ENCODE results near the gene SPINK5.
"Not testable (repeated sequence)": the region's sequence is repeated elsewhere in the genome, so short reads cannot be mapped to it uniquely, and the experiment has no call there.

The SPINK5 gene

DNA sequence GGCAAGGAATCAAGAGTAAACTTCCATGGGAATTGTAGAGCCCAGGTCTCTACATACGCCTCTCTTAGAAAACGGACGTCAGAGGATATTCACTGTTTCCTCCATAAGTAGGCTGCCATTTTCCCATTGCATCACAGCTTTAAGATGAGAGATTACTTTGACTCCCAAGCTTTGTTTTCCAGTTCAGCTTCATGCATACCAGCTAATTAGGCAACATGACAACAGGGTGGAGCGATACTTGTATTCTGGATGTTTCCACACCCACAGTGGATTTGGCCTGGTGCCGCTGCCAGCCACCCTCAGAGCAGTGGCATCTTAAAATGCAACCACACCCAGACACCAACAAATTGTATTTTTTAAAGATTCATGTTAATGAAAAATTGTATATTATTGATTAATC lies 20.9 kb upstream of the SPINK5 start:
- no peak overlapping the region for H3K4me3 ChIP-seq (ENCODE audit: low read length)
- no peaks in the 10 kb centered on the region for H3K79me2 ChIP-seq (ENCODE audit: low read length)
- H3K4me2 ChIP-seq (ENCODE audit: low read length), result no peak overlapping the region
- H2AFZ ChIP-seq (ENCODE audit: low read depth, low read length), result no peak overlapping the region
- H3K9ac ChIP-seq (ENCODE audit: low read length), result no peak overlapping the region
- no peaks in the 10 kb centered on the region for H3K27me3 ChIP-seq (ENCODE audit: low read depth, low read length)
- H3K9me3 ChIP-seq (ENCODE audit: insufficient read depth, low read length), result peaks cover 13% of the 10 kb centered on the region; the same call in 1 of the 2 replicates
- TF ChIP-seq, protein P1, sequence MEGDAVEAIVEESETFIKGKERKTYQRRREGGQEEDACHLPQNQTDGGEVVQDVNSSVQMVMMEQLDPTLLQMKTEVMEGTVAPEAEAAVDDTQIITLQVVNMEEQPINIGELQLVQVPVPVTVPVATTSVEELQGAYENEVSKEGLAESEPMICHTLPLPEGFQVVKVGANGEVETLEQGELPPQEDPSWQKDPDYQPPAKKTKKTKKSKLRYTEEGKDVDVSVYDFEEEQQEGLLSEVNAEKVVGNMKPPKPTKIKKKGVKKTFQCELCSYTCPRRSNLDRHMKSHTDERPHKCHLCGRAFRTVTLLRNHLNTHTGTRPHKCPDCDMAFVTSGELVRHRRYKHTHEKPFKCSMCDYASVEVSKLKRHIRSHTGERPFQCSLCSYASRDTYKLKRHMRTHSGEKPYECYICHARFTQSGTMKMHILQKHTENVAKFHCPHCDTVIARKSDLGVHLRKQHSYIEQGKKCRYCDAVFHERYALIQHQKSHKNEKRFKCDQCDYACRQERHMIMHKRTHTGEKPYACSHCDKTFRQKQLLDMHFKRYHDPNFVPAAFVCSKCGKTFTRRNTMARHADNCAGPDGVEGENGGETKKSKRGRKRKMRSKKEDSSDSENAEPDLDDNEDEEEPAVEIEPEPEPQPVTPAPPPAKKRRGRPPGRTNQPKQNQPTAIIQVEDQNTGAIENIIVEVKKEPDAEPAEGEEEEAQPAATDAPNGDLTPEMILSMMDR (IDR thresholded peaks at IDR 0.05; ENCODE audit: low read depth, low read length), result no peak
- TF ChIP-seq EZH2phosphoT487 (IDR thresholded peaks at IDR 0.05; ENCODE audit: low read depth), result no peak
- peaks cover 43% of the 10 kb centered on the region for H3K4me1 ChIP-seq (ENCODE audit: low read length)
- peaks cover 24% of the 10 kb centered on the region for H3K36me3 ChIP-seq (replicated peaks; ENCODE audit: low read depth, low read length)
- H3K27ac ChIP-seq (ENCODE audit: low read length), result no peak overlapping the region
- no peaks in the 10 kb centered on the region for H4K20me1 ChIP-seq (ENCODE audit: insufficient read depth, low read length)

DNA sequence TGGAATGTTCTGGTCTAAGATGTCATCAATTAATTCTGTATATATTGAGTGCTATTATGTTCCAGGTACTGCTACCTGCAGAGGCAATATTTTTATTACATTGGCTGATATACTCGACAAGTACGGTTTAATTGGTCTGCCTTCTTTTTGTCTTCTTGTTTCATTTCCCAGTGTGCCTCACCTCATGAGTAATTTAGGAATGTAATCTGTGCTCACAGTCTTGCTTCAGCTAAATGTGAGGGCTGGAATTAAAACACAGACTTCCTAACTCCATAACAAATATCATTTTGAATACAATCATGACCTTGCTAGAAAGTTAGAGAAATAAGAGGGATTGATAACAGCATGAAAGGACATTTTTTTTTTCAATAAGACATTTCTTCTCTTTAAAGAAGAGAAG lies 20.1 kb upstream of the SPINK5 start:
- peaks cover 24% of the 10 kb centered on the region for H3K36me3 ChIP-seq (replicated peaks; ENCODE audit: low read depth, low read length)
- no peaks in the 10 kb centered on the region for H4K20me1 ChIP-seq (ENCODE audit: insufficient read depth, low read length)
- no peak overlapping the region for H3K4me2 ChIP-seq (ENCODE audit: low read length)
- no peak overlapping the region for H3K9ac ChIP-seq (ENCODE audit: low read length)
- H3K79me2 ChIP-seq (ENCODE audit: low read length), result no peaks in the 10 kb centered on the region
- H3K9me3 ChIP-seq (ENCODE audit: insufficient read depth, low read length), result peaks cover 13% of the 10 kb centered on the region; the same call in 1 of the 2 replicates
- no peaks in the 10 kb centered on the region for H3K27me3 ChIP-seq (ENCODE audit: low read depth, low read length)
- peaks cover 35% of the 10 kb centered on the region for H3K4me1 ChIP-seq (ENCODE audit: low read length)
- H3K4me3 ChIP-seq (ENCODE audit: low read length), result no peak overlapping the region
- TF ChIP-seq, protein P1 (IDR thresholded peaks at IDR 0.05; ENCODE audit: low read depth, low read length), result no peak
- TF ChIP-seq EZH2phosphoT487 (IDR thresholded peaks at IDR 0.05; ENCODE audit: low read depth), result no peak
- no peak overlapping the region for H2AFZ ChIP-seq (ENCODE audit: low read depth, low read length)
- H3K27ac ChIP-seq (ENCODE audit: low read length), result no peak overlapping the region

- H3K79me2 ChIP-seq (ENCODE audit: low read length); H3K4me1 ChIP-seq (ENCODE audit: low read length); H3K4me2 ChIP-seq (ENCODE audit: low read length): not testable (repeated sequence)
Observed at GRCh38 chr5:148055160-148055559, 8.6 kb upstream of the SPINK5 start.

GRCh38 chr5:148060309-148060708 lies 3.5 kb upstream of the SPINK5 start:
- H3K9me3 ChIP-seq (ENCODE audit: insufficient read depth, low read length), result peaks cover 7% of the 10 kb centered on the region; the same call in 1 of the 2 replicates
- TF ChIP-seq EZH2phosphoT487 (IDR thresholded peaks at IDR 0.05; ENCODE audit: low read depth), result no peak
- TF ChIP-seq, protein P1 (IDR thresholded peaks at IDR 0.05; ENCODE audit: low read depth, low read length), result no peak

More at GRCh38 chr5:148055160-148055559, 8.6 kb upstream of the SPINK5 start:
- not testable (repeated sequence) for H2AFZ ChIP-seq (ENCODE audit: low read depth, low read length); H4K20me1 ChIP-seq (ENCODE audit: insufficient read depth, low read length); H3K4me3 ChIP-seq (ENCODE audit: low read length); H3K36me3 ChIP-seq (replicated peaks; ENCODE audit: low read depth, low read length); H3K27me3 ChIP-seq (ENCODE audit: low read depth, low read length); H3K27ac ChIP-seq (ENCODE audit: low read length); H3K9ac ChIP-seq (ENCODE audit: low read length)
- peaks cover 15% of the 10 kb centered on the region; the same call in 1 of the 2 replicates for H3K9me3 ChIP-seq (ENCODE audit: insufficient read depth, low read length)

More at GRCh38 chr5:148060309-148060708, 3.5 kb upstream of the SPINK5 start:
- no peaks in the 10 kb centered on the region for H4K20me1 ChIP-seq (ENCODE audit: insufficient read depth, low read length)
- H2AFZ ChIP-seq (ENCODE audit: low read depth, low read length), result no peak overlapping the region
- no peak overlapping the region for H3K4me2 ChIP-seq (ENCODE audit: low read length)
- no peaks in the 10 kb centered on the region for H3K4me1 ChIP-seq (ENCODE audit: low read length)
- H3K27ac ChIP-seq (ENCODE audit: low read length), result no peak overlapping the region
- H3K4me3 ChIP-seq (ENCODE audit: low read length), result no peak overlapping the region
- no peak overlapping the region for H3K9ac ChIP-seq (ENCODE audit: low read length)
- no peaks in the 10 kb centered on the region for H3K27me3 ChIP-seq (ENCODE audit: low read depth, low read length)
- H3K79me2 ChIP-seq (ENCODE audit: low read length), result no peaks in the 10 kb centered on the region
- H3K36me3 ChIP-seq (replicated peaks; ENCODE audit: low read depth, low read length), result no peaks in the 10 kb centered on the region
